GM13977 (cell line): ENCODE data around the gene YARS2.

Source experiments
- DNase-seq: peaks from one replicate; pipeline ENCODE4 v3.0.0; 2012; ENCODE audit warnings: low spot score
- CTCF ChIP-seq: IDR thresholded peaks from 2 replicates; pipeline ENCODE4 v1.5.1; 2012; ENCODE audit warnings: mild to moderate bottlenecking, control low read depth; ENCODE audit not compliant: insufficient read depth; ENCODE audit errors: extremely low read depth, missing control alignments
- in situ Hi-C: fragments of 300-500 bp; cut with MboI; formaldehyde crosslinking; loops from one replicate; pipeline ENCODE4 v1.12.0; 2022; ENCODE audit warnings: low sequenced_read_pairs, low pct_unique_long_range_greater_than_20kb, mixed read lengths, inconsistent platforms; ENCODE audit not compliant: unreplicated experiment

YARS2 gene

DNA sequence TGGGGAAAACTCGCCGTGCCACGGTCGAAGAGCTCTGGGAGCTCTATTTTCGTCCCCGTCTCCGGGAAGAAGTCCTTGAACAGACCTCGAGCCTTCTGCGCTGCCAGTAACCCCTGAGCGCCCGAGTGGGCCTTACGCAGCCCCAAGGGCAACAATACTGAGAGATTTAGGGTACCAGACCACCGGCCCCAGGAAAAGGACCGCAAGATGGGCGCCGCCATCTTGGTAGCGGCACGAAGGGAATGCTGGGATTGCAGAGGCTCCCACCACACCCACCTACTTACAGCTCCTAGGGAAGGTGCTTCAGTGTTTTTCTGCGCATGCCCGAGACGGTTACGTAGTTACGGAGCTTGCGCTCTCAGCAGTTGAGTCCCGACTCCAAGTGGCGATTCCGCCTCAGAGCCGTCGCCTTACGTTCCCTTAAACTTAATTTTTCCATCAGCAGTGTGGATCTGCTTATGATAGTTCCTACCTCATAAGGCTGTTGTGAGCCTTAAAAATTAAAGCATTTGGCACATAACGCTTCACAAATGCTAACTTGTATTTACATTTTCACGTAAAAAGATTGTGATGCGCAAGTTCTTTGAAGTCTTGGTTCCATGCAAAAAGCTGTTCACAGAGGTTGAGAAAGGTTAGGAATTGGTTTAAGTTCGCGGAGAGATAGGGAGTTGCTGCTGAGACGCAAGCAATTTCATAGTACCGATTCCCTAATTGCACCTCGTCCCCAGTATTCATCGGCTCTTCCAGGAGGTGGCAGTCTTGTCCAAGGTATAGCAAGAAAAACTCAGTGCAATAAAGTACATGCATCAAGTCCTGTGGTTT lies at the start of gene YARS2:
YARS2 (minus strand) TSS at position 244 of the 822 bp plus-strand sequence; CDS start at position 221, 23 bp downstream.
- peak; percentile 82 for TF ChIP-seq CTCF
- in situ Hi-C loops = loop anchor here (10.0 to 25.0 kb wide), 3 partner anchors 156 to 1269 kb away; partner anchors contain the start of gene ALG10
- peak; percentile 83 for DNase-seq

DNA sequence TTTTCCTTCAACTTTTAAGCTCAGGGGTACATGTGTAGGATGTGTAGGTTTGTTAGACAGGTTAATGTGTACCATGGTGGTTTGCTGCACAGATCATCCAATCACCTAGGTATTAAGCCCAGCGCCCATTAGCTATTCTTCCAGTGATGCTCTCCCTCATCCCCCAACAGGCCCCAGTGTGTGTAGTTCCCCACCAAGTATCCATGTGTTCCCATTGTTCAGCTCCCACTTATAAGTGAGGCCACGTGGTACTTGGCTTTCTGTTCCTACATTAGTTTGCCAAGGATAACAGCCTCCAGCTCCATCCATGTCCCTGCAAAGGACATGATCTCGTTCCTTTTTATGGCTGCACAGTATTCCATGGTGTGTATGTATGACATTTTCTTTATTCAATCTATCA lies 48.6 kb upstream of the YARS2 start:
- in situ Hi-C loops = no loop called here
- DNase-seq = no peak
- no peak for TF ChIP-seq CTCF

- in situ Hi-C loops = no loop called here
- no peak for DNase-seq
- TF ChIP-seq CTCF = no peak
These were observed 45.7 kb upstream of the YARS2 start for GRCh38 chr12:32801269-32801980.

GRCh38 chr12:32794281-32794680 lies 38.6 kb upstream of the YARS2 start:
- DNase-seq = no peak
- TF ChIP-seq CTCF = no peak
- in situ Hi-C loops = no loop called here

GRCh38 chr12:32789916-32790315 lies 34.2 kb upstream of the YARS2 start:
- in situ Hi-C loops = no loop called here
- DNase-seq = no peak
- no peak for TF ChIP-seq CTCF

DNA sequence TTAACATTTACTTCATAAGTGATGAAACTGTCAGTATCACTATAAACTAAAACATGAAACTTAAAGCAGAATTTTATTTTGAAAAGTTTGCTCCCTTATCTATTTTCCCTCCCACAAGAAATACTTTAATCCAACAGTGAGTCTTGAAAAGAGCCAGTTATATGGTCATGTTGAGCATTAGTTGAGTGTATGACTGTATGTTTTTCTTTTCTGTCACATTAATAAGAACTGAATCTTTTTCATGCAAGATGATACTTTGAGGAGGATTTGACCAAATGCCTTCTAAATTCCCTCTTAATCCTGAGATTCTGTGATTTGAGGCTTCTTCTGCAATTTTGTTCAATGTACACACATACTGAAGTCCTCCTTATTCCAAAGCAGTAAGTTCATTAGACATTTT lies 33.7 kb upstream of the YARS2 start:
- in situ Hi-C loops = no loop called here
- no peak for DNase-seq
- no peak for TF ChIP-seq CTCF
